GM18870 (cell line): ENCODE data around the gene TMPRSS15.

Experiments
- ATAC-seq: cut with Tn5 transposase; IDR thresholded peaks from one replicate; pipeline ENCODE4 v1.9.1; 2021; ENCODE audit warnings: moderate library complexity; ENCODE audit not compliant: unreplicated experiment

Gene TMPRSS15

DNA sequence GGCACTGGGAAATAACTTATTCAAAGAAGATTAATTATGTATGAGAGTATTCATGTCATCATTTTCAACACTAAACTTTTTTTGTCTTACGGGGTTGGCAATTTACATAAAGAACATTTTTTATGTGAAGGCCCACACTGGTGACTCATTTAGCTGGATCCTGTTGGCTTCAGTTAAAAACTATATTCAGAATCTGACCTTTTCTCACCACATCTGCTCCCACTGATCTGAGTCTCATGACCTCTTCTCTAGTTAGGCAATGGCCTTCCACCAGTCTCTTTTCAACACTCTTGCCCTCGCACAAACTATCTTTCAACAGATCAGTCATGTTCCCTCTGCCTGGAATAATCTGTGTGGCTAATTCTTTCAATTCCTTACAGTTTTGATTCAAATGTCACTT is 53.4 kb downstream of the TMPRSS15 start:
- no peak for ATAC-seq

GRCh38 chr21:18349468-18349867 is 54.1 kb downstream of the TMPRSS15 start:
- no peak for ATAC-seq

GRCh38 chr21:18340387-18340942 is 63.1 kb downstream of the TMPRSS15 start:
- ATAC-seq = peak; percentile 90

- ATAC-seq = no peak
Measured at GRCh38 chr21:18335651-18336236, 67.8 kb downstream of the TMPRSS15 start.

DNA sequence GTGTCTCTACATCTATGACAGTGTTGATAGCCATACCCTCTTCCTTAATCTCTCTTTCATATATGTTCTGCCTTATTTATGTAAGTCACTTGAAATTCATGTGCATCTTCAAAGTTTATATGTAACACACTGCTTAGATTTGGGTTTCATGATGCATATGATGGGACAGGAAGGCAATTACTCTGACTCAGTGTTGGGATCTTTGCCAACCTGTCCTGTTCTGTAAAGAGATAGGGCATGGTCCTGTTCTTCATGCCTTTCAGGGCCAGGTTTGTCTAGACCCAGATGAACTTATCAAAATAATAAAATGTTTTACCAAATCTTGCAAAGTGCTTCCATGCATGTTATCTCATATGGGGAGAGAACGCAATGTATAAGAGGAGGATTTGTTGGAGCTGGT is 69.5 kb downstream of the TMPRSS15 start:
- no peak for ATAC-seq

DNA sequence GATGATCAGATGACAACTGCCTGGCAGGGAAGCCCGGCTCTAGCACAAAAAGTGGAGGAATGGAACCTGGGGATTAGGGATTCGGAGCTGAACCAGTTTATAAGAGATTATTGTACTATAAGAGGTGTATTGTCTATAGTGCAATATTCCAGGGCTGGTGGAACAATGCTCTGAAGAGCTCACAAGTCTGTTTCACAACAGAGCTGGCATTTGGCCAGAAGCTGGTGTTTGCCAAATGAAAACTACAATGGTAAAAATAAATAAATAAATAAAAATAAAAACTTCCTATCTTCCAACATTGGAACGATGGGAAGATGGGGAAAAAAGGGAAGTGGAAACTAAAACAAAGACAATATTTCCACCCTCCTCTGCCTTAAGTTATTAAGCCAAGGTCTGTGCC is 85.4 kb downstream of the TMPRSS15 start:
- no peak for ATAC-seq

- no peak for ATAC-seq
Measured at GRCh38 chr21:18298228-18298627, 105.4 kb downstream of the TMPRSS15 start.

DNA sequence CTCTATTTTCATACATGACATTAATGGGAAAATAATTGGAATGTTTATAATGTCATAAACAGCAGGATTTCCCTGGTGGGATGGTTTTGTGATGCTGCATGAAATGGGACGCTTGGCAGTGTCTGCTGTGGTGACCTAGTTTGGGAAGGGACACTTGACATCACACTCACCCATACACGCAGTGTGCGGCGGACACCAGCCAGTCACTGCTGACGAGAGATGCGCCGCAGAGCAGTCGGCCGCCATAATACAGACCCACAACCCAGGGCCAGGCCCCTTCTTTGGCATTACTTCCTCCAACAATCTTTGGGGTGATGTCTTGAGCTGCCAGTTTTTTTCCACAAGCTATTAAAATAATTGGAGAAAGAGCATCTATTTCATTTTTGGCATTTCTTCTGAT is 109.5 kb downstream of the TMPRSS15 start:
- no peak for ATAC-seq

DNA sequence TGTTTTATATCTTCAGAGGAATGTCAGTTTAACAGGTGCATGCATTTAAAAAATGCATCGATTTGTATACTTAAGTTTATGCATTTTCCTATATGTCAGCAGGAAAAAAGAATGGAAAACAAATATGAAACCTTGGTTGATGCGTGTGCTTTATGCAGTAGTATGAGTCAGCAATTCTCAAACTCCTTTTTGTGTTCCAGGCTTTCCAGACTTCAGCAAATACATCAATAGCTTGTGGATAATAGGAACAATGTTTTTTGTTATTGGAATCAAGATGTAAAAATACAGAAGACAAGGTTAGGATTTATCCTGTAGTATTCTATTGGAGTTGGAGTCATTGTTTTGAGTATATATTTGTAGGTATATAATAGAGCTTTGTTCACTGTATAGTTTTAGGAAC is 113.7 kb downstream of the TMPRSS15 start:
- no peak for ATAC-seq

DNA sequence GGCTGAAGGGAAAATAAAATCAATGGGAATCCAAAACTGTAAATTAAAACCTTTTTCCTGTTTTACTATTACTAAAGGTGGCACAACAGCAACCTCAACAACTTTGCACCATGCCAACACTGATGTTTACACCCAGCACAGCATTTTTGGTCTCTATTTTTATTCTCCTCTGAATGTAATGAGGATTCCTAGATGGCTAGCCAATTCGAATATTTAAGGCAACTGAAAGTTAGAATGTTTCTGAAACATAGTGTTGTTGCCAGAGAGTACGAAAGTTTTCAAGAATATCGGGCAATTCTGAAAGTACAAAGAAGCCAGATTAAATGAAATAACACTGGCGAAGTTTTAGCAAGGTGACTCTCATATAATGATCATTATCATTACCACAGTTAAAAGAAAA is 118.2 kb downstream of the TMPRSS15 start:
- no peak for ATAC-seq

DNA sequence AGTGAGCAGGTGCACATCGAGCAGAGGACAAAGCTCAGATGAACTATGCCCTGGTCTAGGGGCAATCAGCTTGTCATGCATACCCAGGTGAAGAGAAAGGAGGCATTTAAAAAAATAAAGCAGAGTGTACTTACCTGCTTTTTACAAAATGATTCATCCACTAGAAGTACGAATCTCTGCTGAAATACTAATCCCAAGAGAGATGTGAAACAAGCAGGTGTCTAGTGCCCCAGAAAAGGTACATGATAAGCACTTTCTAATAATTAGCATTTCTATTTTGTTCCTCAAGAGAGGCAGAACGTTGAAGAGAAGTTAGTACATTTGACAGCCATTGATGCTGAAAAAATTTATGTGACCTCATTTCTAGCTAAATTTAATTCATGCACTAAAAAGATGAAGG is 127.8 kb downstream of the TMPRSS15 start:
- no peak for ATAC-seq

- ATAC-seq = no peak
Measured at GRCh38 chr21:18274370-18274769, 129.2 kb downstream of the TMPRSS15 start.

GRCh38 chr21:18273400-18273799 is 130.2 kb downstream of the TMPRSS15 start:
- no peak for ATAC-seq

GRCh38 chr21:18269856-18270255 is 133.7 kb downstream of the TMPRSS15 start:
- ATAC-seq = no peak

DNA sequence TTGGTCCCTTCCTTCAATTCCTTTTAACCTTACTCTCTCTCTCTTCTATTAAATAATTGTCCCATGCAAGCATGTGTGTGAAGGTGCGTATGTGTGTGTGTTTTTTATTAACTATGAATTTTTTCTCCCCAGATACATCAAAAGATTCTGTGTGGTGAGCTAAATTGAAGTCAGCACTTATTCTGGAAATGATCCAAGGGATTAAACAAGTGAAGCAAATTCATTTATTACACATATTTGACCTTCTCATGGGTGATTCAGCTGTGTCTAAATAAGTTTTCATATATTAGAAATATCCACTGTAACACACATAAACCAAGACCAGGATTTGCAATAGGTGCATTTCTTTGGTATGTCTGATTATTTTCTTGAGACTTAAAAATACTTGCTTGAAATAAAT is 134.7 kb downstream of the TMPRSS15 start:
- no peak for ATAC-seq

DNA sequence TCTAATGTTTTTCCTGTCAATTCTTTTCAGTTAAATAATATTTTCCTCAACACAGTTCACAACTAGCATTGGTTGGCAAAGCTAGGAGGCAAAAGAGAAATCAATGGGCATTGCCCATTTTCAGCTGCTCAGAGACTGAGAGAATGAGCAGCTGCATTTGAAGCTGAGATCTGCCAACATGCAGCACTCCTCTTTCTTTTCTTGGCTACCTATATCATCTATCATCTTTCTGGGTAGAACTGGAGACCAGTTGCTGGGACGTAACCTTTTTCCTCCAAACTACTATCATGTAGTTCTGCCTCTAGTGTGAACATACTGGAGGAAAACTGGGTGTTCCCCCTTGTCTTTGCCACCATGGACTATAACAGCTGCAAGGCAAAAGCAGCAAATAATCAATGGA is 136.1 kb downstream of the TMPRSS15 start:
- no peak for ATAC-seq

DNA sequence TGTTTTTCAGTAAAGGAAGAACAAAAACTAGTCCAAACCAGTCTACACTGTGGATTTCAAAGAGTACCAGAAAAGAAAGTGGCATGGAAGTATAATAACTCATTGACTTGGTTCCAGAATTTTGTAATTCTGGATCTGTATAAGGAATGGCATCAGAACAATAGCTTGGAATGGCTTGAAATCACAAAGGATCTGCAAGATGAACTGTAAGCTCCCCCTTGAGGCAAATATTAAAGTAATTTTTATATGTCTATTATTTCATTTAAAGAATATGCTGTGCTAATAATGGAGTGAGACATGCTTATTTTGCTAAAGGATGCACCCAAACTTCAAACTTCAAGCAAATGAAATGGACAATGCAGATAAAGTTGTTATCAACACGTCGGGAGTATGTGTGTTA is 137.6 kb downstream of the TMPRSS15 start:
- no peak for ATAC-seq

GRCh38 chr21:18253799-18254198 is 149.8 kb downstream of the TMPRSS15 start:
- no peak for ATAC-seq

DNA sequence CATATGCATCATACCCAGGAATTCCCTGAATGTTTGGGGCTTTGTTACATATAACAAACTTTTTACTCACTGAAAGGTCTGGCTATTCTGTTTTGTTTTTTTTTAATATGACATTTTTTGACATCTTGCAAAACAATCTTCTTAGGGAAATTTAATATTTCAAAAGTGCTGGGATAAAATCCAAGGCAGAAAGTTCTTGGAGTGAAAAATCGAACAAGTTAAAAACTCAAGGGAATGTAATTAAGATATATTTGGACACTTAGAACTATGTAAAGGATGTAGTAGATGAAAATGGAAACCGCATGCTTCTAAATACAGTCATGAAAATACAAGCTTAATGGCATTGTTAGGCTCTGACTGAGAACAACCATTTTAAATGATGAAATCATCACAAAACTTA is 150.4 kb downstream of the TMPRSS15 start:
- no peak for ATAC-seq

DNA sequence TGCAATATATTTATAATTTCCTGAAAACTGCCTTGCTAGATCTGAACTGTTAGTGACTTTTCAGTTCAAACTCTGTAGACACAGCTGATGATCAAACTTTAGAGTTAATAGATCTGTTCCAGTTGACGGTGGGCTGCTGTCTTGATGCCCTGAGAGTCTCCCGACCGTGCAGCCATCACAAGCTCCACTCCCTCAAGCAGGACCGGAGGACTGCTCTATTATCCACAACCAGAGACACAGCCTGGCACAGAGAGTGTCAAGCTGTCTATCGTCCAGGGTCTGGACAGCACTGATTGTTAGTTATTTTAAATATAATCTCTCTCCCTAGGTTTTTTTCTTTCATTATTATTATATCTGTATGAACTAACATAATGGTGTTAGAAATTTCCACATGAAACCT is 150.9 kb downstream of the TMPRSS15 start:
- ATAC-seq = no peak

DNA sequence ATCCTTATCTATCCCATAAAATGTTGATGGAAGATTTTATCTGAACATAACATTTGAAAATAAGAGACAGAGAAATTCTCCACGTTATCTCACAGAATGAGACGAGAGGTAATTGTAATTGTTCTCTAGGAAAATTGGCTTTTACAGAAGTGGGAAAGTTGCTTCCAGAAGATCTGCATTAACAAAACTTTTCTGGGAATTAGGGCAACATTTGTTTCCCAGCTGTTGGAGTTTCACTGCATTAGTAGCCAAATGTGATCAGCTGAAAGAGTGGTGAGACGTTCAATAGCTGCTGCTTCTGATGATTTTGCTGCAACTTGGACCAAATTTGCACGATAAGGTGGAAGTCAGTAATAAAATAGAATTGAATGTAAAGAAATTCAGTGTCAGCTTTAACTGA is 151.3 kb downstream of the TMPRSS15 start:
- no peak for ATAC-seq

- no peak for ATAC-seq
Measured at GRCh38 chr21:18251065-18251464, 152.5 kb downstream of the TMPRSS15 start.

- ATAC-seq = no peak
Measured at GRCh38 chr21:18249672-18250071, 153.9 kb downstream of the TMPRSS15 start.
